ENCODE results near the gene TPST2.

The TPST2 gene

GRCh38 chr22:26522012-26522411 is 67.9 kb downstream of the TPST2 start:
- TF ChIP-seq POLR2AphosphoS5 (IDR thresholded peaks at IDR 0.05; ENCODE audit: low read depth, low read length) (no peak), POLR2A (IDR thresholded peaks at IDR 0.05; ENCODE audit: low read depth, low read length) (no peak), TAF1 (IDR thresholded peaks at IDR 0.05; ENCODE audit: low read depth, low read length) (no peak), POU2F2 (IDR thresholded peaks at IDR 0.05; ENCODE audit: low read depth, low read length) (no peak), SPI1 (IDR thresholded peaks at IDR 0.05; ENCODE audit: low read depth, low read length) (no peak), PAX5 (IDR thresholded peaks at IDR 0.05; ENCODE audit: insufficient read depth, low read length, severe bottlenecking) (no peak)
- FAIRE-seq (no peak), DNase-seq (ENCODE audit: insufficient read length, low spot score) (no peak)

GRCh38 chr22:26517429-26517828 is 72.5 kb downstream of the TPST2 start:
- FAIRE-seq (no peak), DNase-seq (ENCODE audit: insufficient read length, low spot score) (no peak)
- no peak for TF ChIP-seq SPI1 (IDR thresholded peaks at IDR 0.05; ENCODE audit: low read depth, low read length)
- TF ChIP-seq TAF1 (IDR thresholded peaks at IDR 0.05; ENCODE audit: low read depth, low read length) = no peak
- no peak for TF ChIP-seq POLR2A (IDR thresholded peaks at IDR 0.05; ENCODE audit: low read depth, low read length)
- TF ChIP-seq PAX5 (IDR thresholded peaks at IDR 0.05; ENCODE audit: insufficient read depth, low read length, severe bottlenecking) = no peak
- TF ChIP-seq POLR2AphosphoS5 (IDR thresholded peaks at IDR 0.05; ENCODE audit: low read depth, low read length) = no peak
- TF ChIP-seq POU2F2 (IDR thresholded peaks at IDR 0.05; ENCODE audit: low read depth, low read length) = no peak

- DNase-seq (ENCODE audit: insufficient read length, low spot score) (no peak), FAIRE-seq (no peak)
- TF ChIP-seq POLR2A (IDR thresholded peaks at IDR 0.05; ENCODE audit: low read depth, low read length) (no peak), POLR2AphosphoS5 (IDR thresholded peaks at IDR 0.05; ENCODE audit: low read depth, low read length) (no peak), PAX5 (IDR thresholded peaks at IDR 0.05; ENCODE audit: insufficient read depth, low read length, severe bottlenecking) (no peak), SPI1 (IDR thresholded peaks at IDR 0.05; ENCODE audit: low read depth, low read length) (no peak), TAF1 (IDR thresholded peaks at IDR 0.05; ENCODE audit: low read depth, low read length) (no peak), POU2F2 (IDR thresholded peaks at IDR 0.05; ENCODE audit: low read depth, low read length) (no peak)
Observed at GRCh38 chr22:26516503-26516902, 73.4 kb downstream of the TPST2 start.

- no peak for FAIRE-seq
- no peak for TF ChIP-seq SPI1 (IDR thresholded peaks at IDR 0.05; ENCODE audit: low read depth, low read length)
- TF ChIP-seq POLR2A (IDR thresholded peaks at IDR 0.05; ENCODE audit: low read depth, low read length) = no peak
- no peak for TF ChIP-seq POLR2AphosphoS5 (IDR thresholded peaks at IDR 0.05; ENCODE audit: low read depth, low read length)
- TF ChIP-seq PAX5 (IDR thresholded peaks at IDR 0.05; ENCODE audit: insufficient read depth, low read length, severe bottlenecking) = no peak
- TF ChIP-seq TAF1 (IDR thresholded peaks at IDR 0.05; ENCODE audit: low read depth, low read length) = no peak
- no peak for TF ChIP-seq POU2F2 (IDR thresholded peaks at IDR 0.05; ENCODE audit: low read depth, low read length)
- DNase-seq (ENCODE audit: insufficient read length, low spot score) = no peak
Observed at GRCh38 chr22:26515931-26516330, 74.0 kb downstream of the TPST2 start.

- FAIRE-seq = no peak
- TF ChIP-seq POLR2A (IDR thresholded peaks at IDR 0.05; ENCODE audit: low read depth, low read length) (no peak), TAF1 (IDR thresholded peaks at IDR 0.05; ENCODE audit: low read depth, low read length) (no peak), POU2F2 (IDR thresholded peaks at IDR 0.05; ENCODE audit: low read depth, low read length) (no peak), SPI1 (IDR thresholded peaks at IDR 0.05; ENCODE audit: low read depth, low read length) (no peak)
- no peak for DNase-seq (ENCODE audit: insufficient read length, low spot score)
Observed at GRCh38 chr22:26514419-26515161, 75.3 kb downstream of the TPST2 start.

GRCh38 chr22:26513838-26514237 is 76.1 kb downstream of the TPST2 start:
- DNase-seq (ENCODE audit: insufficient read length, low spot score) = no peak
- no peak for FAIRE-seq
- TF ChIP-seq POLR2A (IDR thresholded peaks at IDR 0.05; ENCODE audit: low read depth, low read length) (no peak), POLR2AphosphoS5 (IDR thresholded peaks at IDR 0.05; ENCODE audit: low read depth, low read length) (no peak), SPI1 (IDR thresholded peaks at IDR 0.05; ENCODE audit: low read depth, low read length) (no peak), TAF1 (IDR thresholded peaks at IDR 0.05; ENCODE audit: low read depth, low read length) (no peak), POU2F2 (IDR thresholded peaks at IDR 0.05; ENCODE audit: low read depth, low read length) (no peak), PAX5 (IDR thresholded peaks at IDR 0.05; ENCODE audit: insufficient read depth, low read length, severe bottlenecking) (no peak)

- no peak for TF ChIP-seq SPI1 (IDR thresholded peaks at IDR 0.05; ENCODE audit: low read depth, low read length)
- peak; percentile 86 for TF ChIP-seq POLR2AphosphoS5 (IDR thresholded peaks at IDR 0.05; ENCODE audit: low read depth, low read length)
- TF ChIP-seq PAX5 (IDR thresholded peaks at IDR 0.05; ENCODE audit: insufficient read depth, low read length, severe bottlenecking) = no peak
- TF ChIP-seq POU2F2 (IDR thresholded peaks at IDR 0.05; ENCODE audit: low read depth, low read length) = peak; percentile 73; the same call in 1 of the 2 replicates
- TF ChIP-seq TAF1 (IDR thresholded peaks at IDR 0.05; ENCODE audit: low read depth, low read length) = peak; percentile 78
- peak; percentile 85 for TF ChIP-seq POLR2A (IDR thresholded peaks at IDR 0.05; ENCODE audit: low read depth, low read length)
- peak; percentile 99 for FAIRE-seq
- peak; percentile 84 for DNase-seq (ENCODE audit: insufficient read length, low spot score)
Observed at GRCh38 chr22:26512149-26512793, 77.7 kb downstream of the TPST2 start, which contains the start of gene TFIP11. TSS of gene TFIP11 (minus strand) at chr22:26512473. CDS start at chr22:26510272, 2,201 bp downstream.

- DNase-seq (ENCODE audit: insufficient read length, low spot score) (no peak), FAIRE-seq (no peak)
Observed at GRCh38 chr22:26508148-26508547, 81.8 kb downstream of the TPST2 start.

GRCh38 chr22:26503758-26504157 is 86.2 kb downstream of the TPST2 start:
- no peak for TF ChIP-seq SPI1 (IDR thresholded peaks at IDR 0.05; ENCODE audit: low read depth, low read length)
- no peak for TF ChIP-seq TAF1 (IDR thresholded peaks at IDR 0.05; ENCODE audit: low read depth, low read length)
- TF ChIP-seq PAX5 (IDR thresholded peaks at IDR 0.05; ENCODE audit: insufficient read depth, low read length, severe bottlenecking) = no peak
- TF ChIP-seq POLR2AphosphoS5 (IDR thresholded peaks at IDR 0.05; ENCODE audit: low read depth, low read length) = no peak
- TF ChIP-seq POU2F2 (IDR thresholded peaks at IDR 0.05; ENCODE audit: low read depth, low read length) = no peak
- no peak for TF ChIP-seq POLR2A (IDR thresholded peaks at IDR 0.05; ENCODE audit: low read depth, low read length)
- peak; percentile 66 for FAIRE-seq
- DNase-seq (ENCODE audit: insufficient read length, low spot score) = no peak

More at GRCh38 chr22:26508148-26508547, 81.8 kb downstream of the TPST2 start:
- no peak for TF ChIP-seq PAX5 (IDR thresholded peaks at IDR 0.05; ENCODE audit: insufficient read depth, low read length, severe bottlenecking)
- TF ChIP-seq POLR2AphosphoS5 (IDR thresholded peaks at IDR 0.05; ENCODE audit: low read depth, low read length) = no peak
- TF ChIP-seq POU2F2 (IDR thresholded peaks at IDR 0.05; ENCODE audit: low read depth, low read length) = no peak
- TF ChIP-seq POLR2A (IDR thresholded peaks at IDR 0.05; ENCODE audit: low read depth, low read length) = no peak
- no peak for TF ChIP-seq SPI1 (IDR thresholded peaks at IDR 0.05; ENCODE audit: low read depth, low read length)
